ENCODE measurements around the gene BARX2. TPM values are rescaled to one million over a fixed set of nuclear protein-coding genes. Genes with fewer than 3 reads are reported as not detected.

The BARX2 gene
- total RNA-seq, 2 donors from 2014 or later = 0.35 to 1.4 TPM

GRCh38 chr11:129436573-129436972, 60.9 kb downstream of the BARX2 start:
- TF ChIP-seq CTCF (IDR thresholded peaks at IDR 0.05) = no peak
- DNase-seq (ENCODE audit: low spot score) = no peak
- Histone ChIP-seq H3K27me3 (no peaks in the 10 kb centered on the region), H3K9me3 (peaks cover 0 to 1% of the 10 kb centered on the region in 2 donors), H3K27ac (no peak overlapping the region), H3K4me1 (no peaks in the 10 kb centered on the region), H3K36me3 (no peaks in the 10 kb centered on the region), H3K4me3 (no peak overlapping the region)

- TF ChIP-seq CTCF (IDR thresholded peaks at IDR 0.05) = no peak
- H3K27ac ChIP-seq = no peak overlapping the region
- no peaks in the 10 kb centered on the region for H3K9me3 ChIP-seq
- H3K36me3 ChIP-seq = no peaks in the 10 kb centered on the region
- H3K4me3 ChIP-seq = no peak overlapping the region
- no peak for DNase-seq (ENCODE audit: low spot score)
- H3K27me3 ChIP-seq = no peaks in the 10 kb centered on the region
- no peaks in the 10 kb centered on the region for H3K4me1 ChIP-seq
Observed at GRCh38 chr11:129440028-129440713, 64.5 kb downstream of the BARX2 start.

GRCh38 chr11:129442171-129442570, 66.5 kb downstream of the BARX2 start:
- Histone ChIP-seq H3K4me3 (no peak overlapping the region), H3K36me3 (no peaks in the 10 kb centered on the region), H3K9me3 (no peaks in the 10 kb centered on the region), H3K4me1 (no peaks in the 10 kb centered on the region), H3K27me3 (no peaks in the 10 kb centered on the region), H3K27ac (no peak overlapping the region)
- no peak for TF ChIP-seq CTCF (IDR thresholded peaks at IDR 0.05)
- no peak for DNase-seq (ENCODE audit: low spot score)

- Histone ChIP-seq H3K36me3 (no peaks in the 10 kb centered on the region), H3K9me3 (peaks cover 0 to 1% of the 10 kb centered on the region in 2 donors), H3K4me1 (no peaks in the 10 kb centered on the region), H3K27me3 (no peaks in the 10 kb centered on the region), H3K4me3 (no peak overlapping the region), H3K27ac (no peak overlapping the region)
- no peak for TF ChIP-seq CTCF (IDR thresholded peaks at IDR 0.05)
- DNase-seq (ENCODE audit: low spot score) = no peak
Observed at GRCh38 chr11:129443276-129443675, 67.6 kb downstream of the BARX2 start.

- H3K27ac ChIP-seq = no peak overlapping the region
- no peaks in the 10 kb centered on the region for H3K4me1 ChIP-seq
- H3K4me3 ChIP-seq = no peak overlapping the region
- no peak for DNase-seq (ENCODE audit: low spot score)
- H3K36me3 ChIP-seq = no peaks in the 10 kb centered on the region
- no peak for TF ChIP-seq CTCF (IDR thresholded peaks at IDR 0.05)
- H3K27me3 ChIP-seq = no peaks in the 10 kb centered on the region
- peaks cover 0 to 11% of the 10 kb centered on the region in 2 donors for H3K9me3 ChIP-seq
Observed at GRCh38 chr11:129444274-129444673, 68.6 kb downstream of the BARX2 start.

- Histone ChIP-seq H3K4me3 (no peak overlapping the region), H3K9me3 (peaks cover 0 to 11% of the 10 kb centered on the region in 2 donors), H3K4me1 (no peaks in the 10 kb centered on the region), H3K36me3 (no peaks in the 10 kb centered on the region), H3K27me3 (no peaks in the 10 kb centered on the region), H3K27ac (no peak overlapping the region)
- TF ChIP-seq CTCF (IDR thresholded peaks at IDR 0.05) = no peak
- DNase-seq (ENCODE audit: low spot score) = no peak
Observed at GRCh38 chr11:129445226-129445625, 69.6 kb downstream of the BARX2 start.
